ENCODE results near the gene SNTA1. TPM values are rescaled to one million over a fixed set of nuclear protein-coding genes. Genes with fewer than 3 reads are reported as not detected.

Gene SNTA1
- polyA plus RNA-seq, 1 donor (not counting 4 experiments of a cell fraction or from before 2014, with no cell fraction given) = 3.6 TPM

DNA sequence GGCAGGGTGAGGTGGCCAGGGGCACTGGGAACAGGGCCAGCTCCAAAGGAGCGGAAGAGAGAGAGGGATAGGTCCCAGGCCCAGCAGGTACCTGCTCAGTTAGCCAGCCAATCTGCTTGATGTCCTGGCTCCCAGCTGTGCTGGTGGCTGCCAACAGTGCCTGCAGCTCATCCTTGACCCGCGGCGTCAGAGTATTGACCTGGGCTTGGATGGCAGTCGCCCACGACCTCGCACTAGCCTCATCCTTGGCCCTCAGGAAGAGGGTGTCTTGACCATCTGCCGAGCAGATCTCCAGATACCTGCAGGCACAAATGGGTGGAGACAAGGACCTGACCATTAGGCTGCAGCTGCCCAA, 31.1 kb downstream of the SNTA1 start:
- H3K4me1 ChIP-seq (ENCODE audit: control insufficient read depth, extremely low read depth, insufficient read depth, low read length) = no peaks in the 10 kb centered on the region
- H3K9me3 ChIP-seq (ENCODE audit: control insufficient read depth, low read depth, low read length) = no peaks in the 10 kb centered on the region
- DNase-seq (ENCODE audit: low read depth, low spot score) (no peak), FAIRE-seq (no peak)
- peaks cover 7 to 11% of the 10 kb centered on the region in 2 experiments for H3K36me3 ChIP-seq (ENCODE audit: control insufficient read depth in 2 of 2, extremely low read depth in 1 of 2, insufficient read depth in 2 of 2, low read length in 2 of 2)
- H3K27me3 ChIP-seq (ENCODE audit: control insufficient read depth, extremely low read depth, insufficient read depth, low read length) = no peaks in the 10 kb centered on the region
- H3K4me3 ChIP-seq (ENCODE audit: control insufficient read depth in 2 of 3, extremely low read depth in 1 of 3, insufficient read depth in 2 of 3, low read depth in 1 of 3, low read length in 3 of 3) = no peak overlapping the region
- no peak for TF ChIP-seq EZH2 (IDR thresholded peaks at IDR 0.05; ENCODE audit: low read length)
- TF ChIP-seq, protein P1, sequence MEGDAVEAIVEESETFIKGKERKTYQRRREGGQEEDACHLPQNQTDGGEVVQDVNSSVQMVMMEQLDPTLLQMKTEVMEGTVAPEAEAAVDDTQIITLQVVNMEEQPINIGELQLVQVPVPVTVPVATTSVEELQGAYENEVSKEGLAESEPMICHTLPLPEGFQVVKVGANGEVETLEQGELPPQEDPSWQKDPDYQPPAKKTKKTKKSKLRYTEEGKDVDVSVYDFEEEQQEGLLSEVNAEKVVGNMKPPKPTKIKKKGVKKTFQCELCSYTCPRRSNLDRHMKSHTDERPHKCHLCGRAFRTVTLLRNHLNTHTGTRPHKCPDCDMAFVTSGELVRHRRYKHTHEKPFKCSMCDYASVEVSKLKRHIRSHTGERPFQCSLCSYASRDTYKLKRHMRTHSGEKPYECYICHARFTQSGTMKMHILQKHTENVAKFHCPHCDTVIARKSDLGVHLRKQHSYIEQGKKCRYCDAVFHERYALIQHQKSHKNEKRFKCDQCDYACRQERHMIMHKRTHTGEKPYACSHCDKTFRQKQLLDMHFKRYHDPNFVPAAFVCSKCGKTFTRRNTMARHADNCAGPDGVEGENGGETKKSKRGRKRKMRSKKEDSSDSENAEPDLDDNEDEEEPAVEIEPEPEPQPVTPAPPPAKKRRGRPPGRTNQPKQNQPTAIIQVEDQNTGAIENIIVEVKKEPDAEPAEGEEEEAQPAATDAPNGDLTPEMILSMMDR (optimal IDR thresholded peaks at IDR 0.05 in 1 of 3, IDR thresholded peaks at IDR 0.05 in 1 of 3, conservative IDR thresholded peaks at IDR 0.05 in 1 of 3; ENCODE audit: extremely low read depth in 1 of 3, insufficient read depth in 2 of 3, low read length in 3 of 3) = no peak
- H2AFZ ChIP-seq (ENCODE audit: control insufficient read depth, low read length) = no peak overlapping the region
- dilution Hi-C loops (cut with MboI; ENCODE audit: extremely low pct_ligation_motif_present, low sequenced_read_pairs) = no loop called here
- H3K79me2 ChIP-seq (ENCODE audit: control insufficient read depth, insufficient read depth, low read length) = no peaks in the 10 kb centered on the region
- H3K4me2 ChIP-seq (ENCODE audit: control insufficient read depth, extremely low read depth, insufficient read depth, low read depth, low read length) = no peak overlapping the region
- H3K9me1 ChIP-seq (ENCODE audit: control insufficient read depth, extremely low read depth, insufficient read depth, low read length) = no peaks in the 10 kb centered on the region
- H3K9ac ChIP-seq (ENCODE audit: control insufficient read depth, extremely low read depth, insufficient read depth, low read length) = no peak overlapping the region
- H3K27ac ChIP-seq (ENCODE audit: control insufficient read depth, insufficient read depth, low read length) = no peak overlapping the region
- no peaks in the 10 kb centered on the region for H4K20me1 ChIP-seq (ENCODE audit: control insufficient read depth, extremely low read depth, insufficient read depth, low read length)

DNA sequence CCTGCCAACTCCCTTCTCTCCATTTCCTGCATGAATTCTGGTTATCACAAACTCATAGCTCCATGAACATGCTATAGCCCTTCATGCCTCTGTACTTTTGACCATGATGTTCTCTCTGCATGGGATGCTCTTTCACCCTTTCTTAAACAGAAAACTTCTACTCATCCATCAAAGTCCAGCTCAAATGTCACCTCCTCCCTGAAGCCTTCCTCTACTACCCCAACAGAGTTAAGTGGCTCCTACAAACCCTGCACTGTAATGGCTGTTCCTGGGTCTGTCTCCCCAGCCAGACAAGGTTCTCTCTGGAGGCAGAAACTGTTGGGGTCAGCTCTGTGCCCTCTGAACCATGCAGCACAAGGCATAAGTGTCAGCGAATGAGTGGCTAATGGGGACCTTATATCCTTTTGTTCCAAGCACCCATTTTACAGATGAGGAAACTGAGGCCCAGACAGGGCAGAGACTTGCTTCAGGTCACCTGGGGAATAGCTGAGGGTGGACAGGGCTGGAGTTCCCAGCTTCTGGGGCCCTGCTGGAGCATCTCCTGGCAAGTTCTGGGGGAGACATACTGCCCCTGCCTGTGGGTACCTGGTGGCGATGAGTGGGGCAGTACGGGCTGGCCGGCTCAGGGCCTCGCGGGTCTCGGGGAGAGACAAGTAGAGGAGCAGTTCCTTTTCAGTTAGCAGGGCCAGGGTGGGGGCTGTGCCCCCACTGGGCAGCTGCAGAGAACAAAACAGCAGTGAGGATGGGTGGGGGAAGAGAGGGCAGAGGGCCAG, 31.7 kb downstream of the SNTA1 start:
- FAIRE-seq (no peak), DNase-seq (ENCODE audit: low read depth, low spot score) (no peak)
- Histone ChIP-seq H3K4me1 (ENCODE audit: control insufficient read depth, extremely low read depth, insufficient read depth, low read length) (no peaks in the 10 kb centered on the region), H3K4me2 (ENCODE audit: control insufficient read depth, extremely low read depth, insufficient read depth, low read depth, low read length) (no peak overlapping the region), H3K36me3 (ENCODE audit: control insufficient read depth in 2 of 2, extremely low read depth in 1 of 2, insufficient read depth in 2 of 2, low read length in 2 of 2) (peaks cover 7 to 10% of the 10 kb centered on the region in 2 experiments), H2AFZ (ENCODE audit: control insufficient read depth, low read length) (no peak overlapping the region), H3K79me2 (ENCODE audit: control insufficient read depth, insufficient read depth, low read length) (no peaks in the 10 kb centered on the region), H3K9me1 (ENCODE audit: control insufficient read depth, extremely low read depth, insufficient read depth, low read length) (no peaks in the 10 kb centered on the region), H3K27me3 (ENCODE audit: control insufficient read depth, extremely low read depth, insufficient read depth, low read length) (no peaks in the 10 kb centered on the region), H3K9me3 (ENCODE audit: control insufficient read depth, low read depth, low read length) (no peaks in the 10 kb centered on the region), H4K20me1 (ENCODE audit: control insufficient read depth, extremely low read depth, insufficient read depth, low read length) (no peaks in the 10 kb centered on the region), H3K4me3 (ENCODE audit: control insufficient read depth in 2 of 3, extremely low read depth in 1 of 3, insufficient read depth in 2 of 3, low read depth in 1 of 3, low read length in 3 of 3) (no peak overlapping the region), H3K27ac (ENCODE audit: control insufficient read depth, insufficient read depth, low read length) (no peak overlapping the region), H3K9ac (ENCODE audit: control insufficient read depth, extremely low read depth, insufficient read depth, low read length) (no peak overlapping the region)
- dilution Hi-C loops (cut with MboI; ENCODE audit: extremely low pct_ligation_motif_present, low sequenced_read_pairs) = no loop called here
- TF ChIP-seq EZH2 (IDR thresholded peaks at IDR 0.05; ENCODE audit: low read length) = no peak
- TF ChIP-seq, protein P1 (optimal IDR thresholded peaks at IDR 0.05 in 1 of 3, IDR thresholded peaks at IDR 0.05 in 1 of 3, conservative IDR thresholded peaks at IDR 0.05 in 1 of 3; ENCODE audit: extremely low read depth in 1 of 3, insufficient read depth in 2 of 3, low read length in 3 of 3) = no peak
